ENCODE data around the gene CDH18. TPM values are rescaled to one million over a fixed set of nuclear protein-coding genes. Genes with fewer than 3 reads are reported as not detected.
"Not testable (repeated sequence)": the region's sequence is repeated elsewhere in the genome, so short reads cannot be mapped to it uniquely, and the experiment has no call there.

CDH18 gene
- polyA plus RNA-seq, 1 donor from 2014 or later = 5.6 TPM

GRCh38 chr5:19835442-19835841 lies 152.6 kb downstream of the CDH18 start:
- H3K9ac ChIP-seq (ENCODE audit: low read length) = no peak overlapping the region
- H2AFZ ChIP-seq (ENCODE audit: low read depth, low read length) = no peak overlapping the region
- no peaks in the 10 kb centered on the region for H3K79me2 ChIP-seq (replicated peaks; ENCODE audit: insufficient read depth, low read length)
- no peak for TF ChIP-seq REST (IDR thresholded peaks at IDR 0.05; ENCODE audit: borderline replicate concordance)
- no peak for TF ChIP-seq EP300 (conservative IDR thresholded peaks at IDR 0.05; ENCODE audit: poor library complexity, severe bottlenecking)
- no peak for TF ChIP-seq SMC3 (conservative IDR thresholded peaks at IDR 0.05; ENCODE audit: poor library complexity)
- no peak for TF ChIP-seq POLR2AphosphoS5 (IDR thresholded peaks at IDR 0.05)
- TF ChIP-seq RAD21 (conservative IDR thresholded peaks at IDR 0.05) = no peak
- no peak for TF ChIP-seq EZH2 (IDR thresholded peaks at IDR 0.05; ENCODE audit: borderline replicate concordance, insufficient read depth, low read length, poor library complexity, severe bottlenecking)
- no peak for TF ChIP-seq TAF1 (IDR thresholded peaks at IDR 0.05; ENCODE audit: low read depth)
- no peak for TF ChIP-seq MXI1 (conservative IDR thresholded peaks at IDR 0.05; ENCODE audit: poor library complexity, severe bottlenecking)
- no peak for TF ChIP-seq CTCF (IDR thresholded peaks at IDR 0.05; ENCODE audit: poor library complexity, severe bottlenecking)
- H3K27me3 ChIP-seq (ENCODE audit: insufficient read depth, low read depth, low read length) = no peaks in the 10 kb centered on the region
- no peaks in the 10 kb centered on the region for H3K36me3 ChIP-seq (ENCODE audit: insufficient read depth, low read length)
- H3K4me3 ChIP-seq (ENCODE audit: low read length) = no peak overlapping the region
- no peak overlapping the region for H3K27ac ChIP-seq (ENCODE audit: low read length)
- no peaks in the 10 kb centered on the region for H3K9me3 ChIP-seq (ENCODE audit: low read length)
- H3F3A ChIP-seq (ENCODE audit: insufficient read depth, low read length, poor library complexity, severe bottlenecking) = no peaks in the 10 kb centered on the region
- no peaks in the 10 kb centered on the region for H4K20me1 ChIP-seq (ENCODE audit: insufficient read depth)
- no peaks in the 10 kb centered on the region for H3K9me2 ChIP-seq (ENCODE audit: insufficient read depth, low read length)
- no peak overlapping the region for H3K4me2 ChIP-seq (ENCODE audit: low read length)

DNA sequence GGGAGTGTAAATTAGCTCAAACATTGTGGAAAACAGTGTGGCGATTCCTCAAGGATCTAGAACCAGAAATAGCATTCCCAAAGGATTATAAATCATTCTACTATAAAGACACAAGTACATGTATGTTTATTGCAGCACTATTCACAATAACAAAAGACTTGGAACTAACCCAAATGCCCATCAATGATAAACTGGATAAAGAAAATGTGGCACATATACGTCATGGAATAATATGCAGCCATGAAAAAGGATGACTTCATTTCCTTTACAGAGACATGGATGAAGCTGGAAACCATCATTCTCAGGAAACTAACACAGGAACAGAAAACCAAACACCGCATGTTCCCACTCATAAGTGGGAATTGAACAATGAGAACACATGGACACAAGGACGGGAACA lies 175.3 kb downstream of the CDH18 start:
- H3K27ac ChIP-seq (ENCODE audit: low read length); H4K20me1 ChIP-seq (ENCODE audit: insufficient read depth); H3K4me2 ChIP-seq (ENCODE audit: low read length); H3K9ac ChIP-seq (ENCODE audit: low read length); H2AFZ ChIP-seq (ENCODE audit: low read depth, low read length); H3K9me3 ChIP-seq (ENCODE audit: low read length); H3K4me3 ChIP-seq (ENCODE audit: low read length); H3K36me3 ChIP-seq (ENCODE audit: insufficient read depth, low read length); H3K9me2 ChIP-seq (ENCODE audit: insufficient read depth, low read length); H3F3A ChIP-seq (ENCODE audit: insufficient read depth, low read length, poor library complexity, severe bottlenecking); H3K79me2 ChIP-seq (replicated peaks; ENCODE audit: insufficient read depth, low read length); H3K27me3 ChIP-seq (ENCODE audit: insufficient read depth, low read depth, low read length): not testable (repeated sequence)

GRCh38 chr5:19806756-19807155 lies 181.2 kb downstream of the CDH18 start:
- Histone ChIP-seq H3K4me2 (ENCODE audit: low read length) (no peak overlapping the region), H3K9ac (ENCODE audit: low read length) (no peak overlapping the region), H3K27me3 (ENCODE audit: insufficient read depth, low read depth, low read length) (no peaks in the 10 kb centered on the region), H2AFZ (ENCODE audit: low read depth, low read length) (no peak overlapping the region), H3F3A (ENCODE audit: insufficient read depth, low read length, poor library complexity, severe bottlenecking) (no peaks in the 10 kb centered on the region), H3K36me3 (ENCODE audit: insufficient read depth, low read length) (no peaks in the 10 kb centered on the region), H3K4me3 (ENCODE audit: low read length) (no peak overlapping the region), H3K9me3 (ENCODE audit: low read length) (no peaks in the 10 kb centered on the region), H4K20me1 (ENCODE audit: insufficient read depth) (no peaks in the 10 kb centered on the region), H3K27ac (ENCODE audit: low read length) (no peak overlapping the region), H3K79me2 (replicated peaks; ENCODE audit: insufficient read depth, low read length) (no peaks in the 10 kb centered on the region), H3K9me2 (ENCODE audit: insufficient read depth, low read length) (no peaks in the 10 kb centered on the region)
- no peak for TF ChIP-seq TAF1 (IDR thresholded peaks at IDR 0.05; ENCODE audit: low read depth)
- no peak for TF ChIP-seq EP300 (conservative IDR thresholded peaks at IDR 0.05; ENCODE audit: poor library complexity, severe bottlenecking)
- TF ChIP-seq REST (IDR thresholded peaks at IDR 0.05; ENCODE audit: borderline replicate concordance) = no peak
- no peak for TF ChIP-seq CTCF (IDR thresholded peaks at IDR 0.05; ENCODE audit: poor library complexity, severe bottlenecking)
- TF ChIP-seq SMC3 (conservative IDR thresholded peaks at IDR 0.05; ENCODE audit: poor library complexity) = no peak
- TF ChIP-seq POLR2AphosphoS5 (IDR thresholded peaks at IDR 0.05) = no peak
- no peak for TF ChIP-seq EZH2 (IDR thresholded peaks at IDR 0.05; ENCODE audit: borderline replicate concordance, insufficient read depth, low read length, poor library complexity, severe bottlenecking)
- TF ChIP-seq MXI1 (conservative IDR thresholded peaks at IDR 0.05; ENCODE audit: poor library complexity, severe bottlenecking) = no peak
- TF ChIP-seq RAD21 (conservative IDR thresholded peaks at IDR 0.05) = no peak

All from neural cell (in vitro differentiated cells).